GM18507 (cell line): ENCODE results near the gene ZNF200.
"Not testable (repeated sequence)": the region's sequence is repeated elsewhere in the genome, so short reads cannot be mapped to it uniquely, and the experiment has no call there.

Experiments used
- DNase-seq: peaks from one replicate; pipeline ENCODE4 v3.0.0; 2011; ENCODE audit warnings: low read depth; ENCODE audit not compliant: insufficient read length; ENCODE audit errors: extremely low spot score
- FAIRE-seq: peaks from 2 replicates; lab custom pipeline; 2011; peaks lifted over from hg19 to GRCh38; lab: Jason Lieb, UNC

The ZNF200 gene

DNA sequence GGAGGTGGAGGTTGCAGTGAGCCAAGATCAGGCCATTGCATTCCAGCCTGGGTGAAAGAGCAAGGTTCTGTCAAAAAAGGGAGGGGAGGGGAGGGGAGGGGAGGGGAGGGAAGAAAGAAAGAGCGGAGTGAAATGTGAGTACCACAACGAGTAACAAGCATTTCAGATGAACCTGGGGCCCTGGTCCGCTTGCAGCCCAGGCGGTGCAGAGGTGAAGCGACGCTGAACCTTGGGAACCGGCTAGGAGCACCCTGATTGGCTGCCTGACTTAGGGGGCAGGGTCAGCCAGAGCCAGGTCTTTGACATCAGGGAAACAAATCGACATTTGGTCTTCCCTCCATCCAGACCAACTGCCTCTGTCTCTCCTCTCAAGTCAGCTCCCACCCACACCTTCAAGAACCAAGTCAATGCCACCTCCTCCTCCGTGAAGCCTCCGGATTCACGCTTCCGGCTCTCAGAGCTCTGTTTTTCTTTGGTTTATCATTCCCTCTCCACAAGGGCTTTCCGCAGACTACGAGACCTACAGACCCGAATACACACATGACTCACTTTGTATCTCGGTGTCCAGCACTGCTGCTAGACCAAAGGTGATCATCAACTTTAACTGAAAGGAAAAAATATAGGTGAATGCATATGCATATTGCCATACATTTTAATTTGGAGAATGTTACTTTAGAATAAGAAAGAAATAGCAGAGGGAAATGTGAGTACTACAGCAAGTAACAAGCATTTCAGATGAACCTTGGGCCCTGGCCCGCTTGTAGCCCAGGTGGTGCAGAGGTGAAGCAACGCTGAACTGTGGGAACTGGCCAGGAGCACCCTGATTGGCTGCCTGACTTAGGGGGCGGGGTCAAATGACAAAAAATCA, 27.6 kb downstream of the ZNF200 start:
- no peak for DNase-seq
- no peak for FAIRE-seq

DNA sequence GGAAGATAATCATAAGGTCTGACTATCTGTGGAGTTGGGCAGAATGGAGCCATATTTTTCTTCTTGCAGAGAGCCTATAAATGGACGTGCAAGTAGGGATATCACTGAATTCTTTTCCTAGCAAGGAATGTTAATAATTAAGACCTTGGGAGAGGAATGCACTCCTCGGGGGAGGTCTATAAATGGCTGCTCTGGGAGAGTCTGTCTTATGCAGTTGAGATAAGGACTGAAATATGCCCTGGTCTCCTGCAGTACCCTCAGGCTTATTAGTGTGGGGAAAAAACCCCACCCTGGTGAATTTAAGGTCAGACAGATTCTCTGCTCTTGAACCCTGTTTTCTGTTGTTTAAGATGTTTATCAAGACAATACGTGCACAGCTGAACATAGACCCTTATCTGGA, 29.0 kb downstream of the ZNF200 start:
- not testable (repeated sequence) for DNase-seq, FAIRE-seq

DNA sequence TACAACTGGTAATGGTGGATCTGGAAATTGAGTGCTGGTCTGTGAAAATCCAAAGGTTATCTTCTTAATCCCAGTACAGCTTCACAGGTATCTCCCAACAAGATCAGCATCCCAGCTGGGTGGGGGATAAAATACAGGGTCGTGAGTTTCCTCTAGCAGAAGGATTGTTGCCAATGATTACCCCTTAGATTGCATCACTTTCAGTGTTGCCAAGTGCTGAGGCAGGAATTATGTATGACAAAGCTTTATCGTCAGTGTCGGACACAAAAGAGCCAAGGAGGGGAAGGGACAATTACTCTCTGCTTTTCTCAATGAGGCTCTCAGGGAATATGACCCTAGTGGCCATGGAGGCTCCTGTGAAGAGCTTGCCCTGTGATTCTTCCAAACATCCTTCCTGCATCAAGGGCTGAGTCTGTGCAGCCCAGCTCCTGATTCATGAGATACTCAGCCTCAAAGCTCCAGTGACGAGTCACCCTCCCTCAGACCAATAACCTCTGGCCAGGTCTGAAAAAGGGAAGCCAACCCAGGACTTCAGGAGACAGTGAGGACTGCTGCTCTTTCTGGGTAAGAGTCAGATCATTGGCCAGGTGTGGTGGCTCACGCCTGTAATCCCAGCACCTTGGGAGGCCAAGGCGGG, 31.9 kb downstream of the ZNF200 start:
- no peak for DNase-seq
- no peak for FAIRE-seq

DNA sequence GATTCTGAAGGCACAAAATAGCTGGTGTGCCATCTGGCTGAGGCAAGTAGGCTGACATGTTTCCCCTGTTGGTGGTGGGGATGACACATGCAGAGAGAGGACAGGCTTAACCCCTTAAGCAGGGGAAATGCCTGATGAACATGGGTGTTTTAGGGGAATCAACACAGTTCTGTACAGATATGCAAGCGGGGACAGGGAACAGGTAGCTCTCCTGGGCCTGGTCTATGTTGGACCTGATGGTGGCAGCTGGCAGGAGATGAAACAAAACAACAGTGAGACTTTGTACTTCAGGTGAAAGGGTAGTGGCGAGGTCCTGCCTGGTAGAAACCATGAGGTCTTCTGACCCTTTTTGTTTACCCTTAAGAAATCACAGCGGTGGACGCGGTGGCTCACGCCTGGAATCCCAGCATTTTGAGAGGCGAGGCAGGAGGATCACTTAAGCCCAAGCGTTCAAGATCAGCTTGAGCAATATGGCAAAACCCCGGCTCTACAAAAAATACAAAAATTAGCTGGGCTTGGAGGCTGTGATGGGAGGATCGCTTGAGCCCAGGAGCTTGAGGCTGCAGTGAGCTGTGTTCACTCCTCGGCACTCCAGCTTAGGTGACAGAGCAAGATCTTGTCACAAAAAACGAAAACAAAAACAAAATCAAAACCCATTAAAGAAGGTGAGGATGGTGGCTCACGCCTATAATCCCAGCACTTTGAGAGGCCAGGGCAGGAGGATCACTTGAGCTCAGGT, 36.5 kb downstream of the ZNF200 start:
- FAIRE-seq (no peak), DNase-seq (no peak)

DNA sequence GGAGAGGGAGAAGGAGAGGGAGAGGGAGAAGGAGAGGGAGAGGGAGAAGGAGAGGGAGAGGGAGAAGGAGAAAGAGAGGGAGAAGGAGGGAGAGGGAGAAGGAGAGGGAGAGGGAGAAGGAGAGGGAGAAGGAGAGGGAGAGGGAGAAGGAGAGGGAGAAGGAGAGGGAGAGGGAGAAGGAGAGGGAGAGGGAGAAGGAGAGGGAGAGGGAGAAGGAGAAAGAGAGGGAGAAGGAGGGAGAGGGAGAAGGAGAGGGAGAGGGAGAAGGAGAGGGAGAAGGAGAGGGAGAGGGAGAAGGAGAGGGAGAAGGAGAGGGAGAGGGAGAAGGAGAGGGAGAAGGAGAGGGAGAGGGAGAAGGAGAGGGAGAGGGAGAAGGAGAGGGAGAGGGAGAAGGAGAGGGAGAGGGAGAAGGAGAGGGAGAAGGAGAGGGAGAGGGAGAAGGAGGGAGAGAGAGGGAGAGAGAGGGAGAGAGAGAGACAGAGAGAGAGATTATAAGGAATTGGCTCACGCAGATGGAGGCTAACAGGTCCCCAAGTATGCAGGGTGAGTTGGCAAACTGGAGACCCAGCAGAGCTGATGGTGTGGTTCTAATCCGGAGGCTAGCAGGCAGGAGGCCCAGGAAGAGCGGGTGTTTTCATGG, 37.1 kb downstream of the ZNF200 start:
- DNase-seq, FAIRE-seq: not testable (repeated sequence)

DNA sequence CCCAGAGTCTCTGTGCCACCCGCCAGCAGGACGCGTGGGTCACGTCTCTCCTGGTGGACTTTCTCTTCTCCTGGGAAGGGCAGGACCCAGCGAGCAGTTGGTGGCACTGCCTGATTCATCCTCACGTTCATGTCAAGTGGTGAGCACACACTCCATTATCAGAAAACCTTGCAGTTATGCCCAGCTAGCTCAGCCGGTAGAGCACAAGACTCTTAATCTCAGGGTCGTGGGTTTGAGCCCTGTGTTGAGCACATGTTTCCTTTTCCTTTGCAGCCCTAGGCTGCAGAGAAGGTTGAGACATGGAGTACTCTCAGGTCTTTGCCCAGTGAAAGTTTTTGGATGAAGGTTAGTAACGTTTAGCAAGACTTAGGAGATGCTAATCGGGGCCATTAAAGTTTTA, 39.0 kb downstream of the ZNF200 start:
- no peak for DNase-seq
- no peak for FAIRE-seq

DNA sequence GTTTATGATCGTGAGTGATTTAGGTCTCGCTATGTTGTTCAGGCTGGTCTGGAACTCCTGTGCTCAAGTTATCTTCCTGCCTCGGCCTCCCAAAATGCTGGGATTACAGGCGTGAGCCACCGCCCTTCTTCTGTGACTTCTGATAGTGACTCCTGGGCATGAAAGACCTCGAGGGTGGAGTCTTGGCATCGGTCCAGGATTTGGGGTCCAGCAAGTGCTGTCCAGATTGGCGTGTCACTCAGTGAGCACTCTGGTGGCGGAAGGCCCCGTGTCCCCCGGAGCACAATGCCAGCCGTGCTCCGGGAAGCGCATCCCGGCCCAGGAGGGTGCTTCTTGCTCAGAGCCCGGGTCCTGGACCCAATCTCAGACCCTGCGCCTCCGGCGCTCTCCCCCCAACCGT, 40.2 kb downstream of the ZNF200 start:
- no peak for DNase-seq
- FAIRE-seq = no peak

DNA sequence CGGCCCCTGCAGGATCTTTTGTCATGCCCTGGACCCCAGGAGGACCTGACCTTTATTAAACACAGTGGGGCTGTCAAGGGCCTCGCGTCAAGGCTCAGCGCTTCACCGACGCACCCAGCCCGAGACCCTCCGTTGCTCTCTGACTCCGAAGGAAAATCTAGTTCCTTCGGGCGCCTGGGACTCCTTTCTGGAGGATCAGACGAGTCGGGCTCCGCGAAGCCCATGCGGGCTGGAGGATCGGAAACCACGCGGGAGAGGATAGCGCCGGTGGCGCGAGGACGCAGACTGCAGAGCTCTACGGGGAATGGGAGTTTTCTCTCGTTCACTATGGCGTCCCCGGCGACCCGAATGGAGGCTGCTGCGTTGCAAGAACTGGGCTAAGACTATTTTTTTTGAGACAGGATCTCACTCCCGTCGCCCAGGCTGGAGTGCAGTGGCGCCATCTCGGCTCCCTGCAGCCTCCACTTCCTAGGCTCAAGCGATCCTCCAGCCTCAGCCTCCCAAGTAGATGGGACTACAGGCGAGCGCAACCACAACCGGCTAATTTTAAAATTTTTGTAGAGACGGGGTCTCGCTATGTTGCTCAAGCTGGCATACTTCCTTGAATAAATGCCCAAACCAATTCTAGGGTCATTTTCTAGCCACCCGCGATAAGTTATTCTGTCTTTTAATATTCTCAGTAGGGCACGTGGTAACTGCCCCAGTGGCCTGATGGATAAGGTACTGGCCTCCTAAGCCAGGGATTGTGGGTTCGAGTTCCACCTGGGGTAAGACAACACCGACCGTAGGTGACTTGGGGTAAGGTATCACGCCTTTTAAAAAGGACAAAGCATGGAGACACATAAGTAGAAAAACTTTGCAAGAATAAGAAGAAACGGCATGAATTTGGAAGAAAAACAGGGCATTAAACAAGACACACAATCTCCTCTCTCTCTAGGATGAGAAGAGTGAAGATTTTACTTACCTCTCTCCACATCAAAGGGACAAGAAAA, 41.4 kb downstream of the ZNF200 start:
- DNase-seq (no peak), FAIRE-seq (no peak)

DNA sequence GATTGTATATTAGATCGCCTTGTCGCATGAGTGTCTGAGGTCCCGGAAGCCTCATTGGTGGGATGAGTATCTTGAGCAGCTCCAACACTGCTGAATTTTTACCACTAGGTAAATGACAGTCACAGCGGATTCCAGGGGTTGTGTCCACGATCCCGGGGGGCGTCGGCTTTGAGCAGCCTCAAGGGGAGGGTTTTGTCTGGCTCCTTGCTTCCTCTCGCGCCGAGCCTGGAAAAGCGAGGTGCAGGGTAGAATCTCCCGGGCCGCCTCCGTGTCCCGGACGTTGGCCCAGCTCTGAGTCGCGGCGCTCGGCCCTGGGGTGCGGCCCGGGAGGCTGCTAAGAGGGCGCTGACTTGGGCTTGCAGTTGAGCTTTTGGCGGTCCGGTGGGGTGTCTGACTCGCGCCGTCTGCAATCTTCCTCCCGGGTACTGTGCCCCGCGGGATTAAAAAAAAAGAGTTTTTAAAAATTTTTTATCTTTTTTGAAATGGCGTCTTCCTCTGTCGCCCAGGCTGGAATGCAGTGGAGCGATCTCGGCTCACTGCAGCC, 42.4 kb downstream of the ZNF200 start:
- no peak for FAIRE-seq
- DNase-seq = no peak

DNA sequence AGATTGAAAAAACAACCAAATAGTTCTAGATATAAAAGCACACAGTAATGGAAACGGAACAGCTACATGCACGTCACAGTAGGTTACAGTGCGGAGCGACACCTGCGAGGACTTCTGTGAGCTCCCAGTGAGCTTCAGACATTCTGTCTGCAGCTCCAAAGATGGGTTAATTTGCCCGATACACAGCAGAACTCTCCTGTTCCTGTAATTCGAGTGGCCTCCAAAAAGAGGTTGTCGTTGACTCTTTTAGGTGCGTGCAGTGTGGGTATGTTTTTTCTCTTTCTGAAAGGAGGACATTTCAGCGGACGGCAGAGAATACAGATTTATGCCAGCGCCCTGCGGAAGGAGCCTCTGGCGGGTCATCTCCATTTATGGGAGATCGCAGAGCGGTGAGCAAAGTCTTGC, 44.0 kb downstream of the ZNF200 start:
- DNase-seq = no peak

DNA sequence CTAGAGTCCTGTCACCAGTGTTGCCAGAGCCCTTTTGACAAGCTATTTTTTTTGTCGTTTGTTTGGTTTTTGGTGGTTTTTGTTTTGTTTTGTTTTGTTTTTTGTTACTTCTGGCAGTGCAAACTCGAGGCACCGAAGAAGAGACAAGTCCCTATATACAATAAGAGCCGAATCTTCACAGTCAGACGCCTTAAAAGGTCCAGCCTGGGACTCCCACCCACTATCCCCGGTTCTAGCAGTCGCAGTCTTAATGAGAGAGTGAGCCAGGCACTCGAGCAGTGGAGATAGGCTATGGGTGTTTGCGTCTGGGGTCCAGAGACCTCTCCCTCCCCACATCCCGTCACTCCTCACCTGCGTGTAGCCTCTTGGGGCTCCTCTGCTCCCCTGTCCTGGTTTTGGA, 45.1 kb downstream of the ZNF200 start:
- FAIRE-seq = no peak
- DNase-seq = no peak

More for the DNA sequence above, 44.0 kb downstream of the ZNF200 start:
- FAIRE-seq = no peak

DNA sequence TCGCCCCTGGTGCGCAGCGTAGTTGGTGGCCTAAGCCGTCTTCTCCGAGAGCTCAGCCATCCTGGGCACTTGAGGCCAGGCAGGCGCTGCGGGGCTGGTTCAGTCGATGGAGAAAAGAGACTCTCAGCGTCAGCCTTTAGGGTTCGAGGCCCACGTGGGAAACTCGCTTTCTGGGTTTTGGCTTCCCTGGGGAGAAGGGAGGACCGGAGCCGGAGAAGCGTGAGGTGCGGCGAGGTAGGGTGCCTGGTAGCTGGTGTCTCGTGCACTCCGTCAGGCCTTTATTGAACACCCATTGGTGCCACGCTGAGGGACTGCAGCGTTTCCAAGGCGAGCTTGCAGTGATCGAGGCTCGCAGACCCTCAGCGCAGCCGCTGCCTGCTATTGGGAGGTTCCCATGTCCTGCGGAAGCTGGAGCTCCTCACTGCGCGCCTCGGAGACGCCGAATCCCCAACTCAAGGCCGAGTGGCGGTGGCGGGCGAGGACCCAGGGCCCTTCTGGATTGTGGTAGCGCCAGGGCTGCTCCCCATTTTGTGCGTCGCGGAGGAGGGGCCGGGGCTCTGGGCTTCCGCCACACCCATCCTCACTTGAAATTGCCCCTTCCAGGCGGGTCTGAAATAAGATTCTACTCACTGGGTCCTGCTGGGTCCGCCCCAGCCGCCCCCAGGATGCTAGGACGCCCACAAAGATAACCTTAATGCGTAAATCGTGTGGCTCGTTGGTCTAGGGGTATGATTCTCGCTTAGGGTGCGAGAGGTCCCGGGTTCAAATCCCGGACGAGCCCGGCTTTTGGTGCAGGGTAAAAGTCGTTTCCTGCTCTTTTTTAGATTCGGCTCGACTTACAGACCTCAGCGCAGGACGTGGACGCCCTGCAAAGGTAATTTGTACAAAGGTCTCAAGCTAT, 45.8 kb downstream of the ZNF200 start:
- DNase-seq (no peak), FAIRE-seq (no peak)

DNA sequence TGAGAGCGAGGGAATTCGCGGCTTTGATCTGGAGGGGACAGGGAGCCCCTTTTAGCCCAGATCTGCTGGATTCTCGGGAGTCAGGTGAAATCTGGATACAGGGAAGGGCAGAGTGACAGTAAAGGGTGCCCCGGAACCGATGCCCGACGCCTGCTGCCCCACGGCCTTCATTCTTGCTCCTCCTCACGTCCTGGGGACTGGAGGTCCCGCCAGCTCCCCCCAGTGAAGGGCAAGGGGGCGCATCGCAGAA, 46.4 kb downstream of the ZNF200 start:
- no peak for FAIRE-seq
- no peak for DNase-seq

DNA sequence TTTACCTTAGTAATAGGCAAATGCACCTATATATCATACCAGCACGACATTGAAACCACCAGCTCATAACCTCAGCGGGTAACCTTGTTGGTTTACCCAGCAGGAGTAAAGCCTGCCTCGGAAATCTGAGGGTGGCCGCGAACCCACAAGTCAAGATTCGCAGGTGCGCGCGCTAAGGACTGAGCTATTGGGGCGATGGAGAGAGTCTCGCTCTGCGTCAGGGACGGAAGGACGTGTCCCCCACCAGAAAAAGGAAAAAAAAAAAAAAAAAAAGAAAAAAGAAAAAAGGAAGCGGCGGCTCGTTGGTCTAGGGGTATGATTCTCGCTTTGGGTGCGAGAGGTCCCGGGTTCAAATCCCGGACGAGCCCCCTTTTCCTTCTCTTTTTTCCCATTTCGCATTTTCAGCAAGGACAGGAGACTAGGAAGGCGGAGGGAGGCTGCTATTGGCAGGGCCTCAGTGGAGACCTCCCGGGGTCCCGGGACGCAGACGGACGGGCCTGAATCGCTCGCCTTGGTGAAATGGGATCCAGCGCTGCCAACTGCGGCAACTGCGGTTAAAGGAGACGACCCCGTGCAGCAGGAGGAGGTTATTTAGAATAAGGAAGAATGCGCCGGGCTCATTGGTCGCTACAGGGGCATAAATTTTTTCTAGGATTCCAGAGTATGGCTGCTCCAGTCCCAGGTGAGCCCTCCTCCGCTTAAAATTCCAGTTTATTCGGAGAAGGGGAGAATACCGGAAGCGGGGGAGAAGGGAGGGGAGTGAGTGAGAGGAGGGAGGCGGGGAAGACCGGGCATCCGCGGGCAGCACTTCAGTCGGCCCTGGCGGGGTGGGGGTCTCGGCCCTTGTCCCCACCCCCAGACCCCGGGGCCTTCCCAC, 46.9 kb downstream of the ZNF200 start, which contains the start of gene OR1F1:
Gene OR1F1 (plus strand): TSS at position 407 of the 877 bp plus-strand sequence.
- DNase-seq (no peak), FAIRE-seq (peak; percentile 78)

DNA sequence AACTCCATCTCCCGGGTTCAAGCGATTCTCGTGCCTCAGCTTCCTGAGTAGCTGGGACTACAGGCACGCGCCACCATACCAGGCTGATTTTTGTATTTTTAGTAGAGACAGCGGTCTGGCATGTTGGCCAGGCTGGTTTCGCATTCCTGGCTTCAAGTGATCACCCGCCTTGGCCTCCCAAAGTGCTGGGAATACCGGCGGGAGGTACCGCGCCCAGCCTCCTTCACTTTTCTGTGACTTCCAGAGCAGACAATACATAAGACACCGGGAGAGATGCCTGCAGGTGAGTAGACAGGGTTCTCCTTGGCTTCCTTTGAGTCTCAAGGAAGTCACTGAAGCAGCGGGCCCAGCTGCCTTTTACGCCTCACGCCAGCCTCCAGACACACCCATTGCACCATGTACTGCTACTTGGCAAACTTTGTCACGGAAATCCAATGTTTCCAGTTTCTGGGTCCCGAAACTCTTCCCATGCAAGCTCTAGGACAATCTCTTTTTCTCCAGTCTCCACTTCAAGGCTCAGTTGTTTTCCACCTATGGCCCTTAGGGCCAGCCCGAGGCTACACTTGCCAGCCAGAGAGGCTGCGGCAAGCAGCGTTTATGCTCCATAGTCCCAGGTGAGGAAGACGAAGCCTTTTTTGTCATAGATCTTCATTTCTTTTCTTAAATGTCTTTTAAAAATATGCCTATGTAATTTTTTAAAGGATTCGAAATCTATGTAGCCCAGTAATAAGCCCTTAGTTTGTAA, 47.8 kb downstream of the ZNF200 start:
- DNase-seq = no peak
- FAIRE-seq = no peak

DNA sequence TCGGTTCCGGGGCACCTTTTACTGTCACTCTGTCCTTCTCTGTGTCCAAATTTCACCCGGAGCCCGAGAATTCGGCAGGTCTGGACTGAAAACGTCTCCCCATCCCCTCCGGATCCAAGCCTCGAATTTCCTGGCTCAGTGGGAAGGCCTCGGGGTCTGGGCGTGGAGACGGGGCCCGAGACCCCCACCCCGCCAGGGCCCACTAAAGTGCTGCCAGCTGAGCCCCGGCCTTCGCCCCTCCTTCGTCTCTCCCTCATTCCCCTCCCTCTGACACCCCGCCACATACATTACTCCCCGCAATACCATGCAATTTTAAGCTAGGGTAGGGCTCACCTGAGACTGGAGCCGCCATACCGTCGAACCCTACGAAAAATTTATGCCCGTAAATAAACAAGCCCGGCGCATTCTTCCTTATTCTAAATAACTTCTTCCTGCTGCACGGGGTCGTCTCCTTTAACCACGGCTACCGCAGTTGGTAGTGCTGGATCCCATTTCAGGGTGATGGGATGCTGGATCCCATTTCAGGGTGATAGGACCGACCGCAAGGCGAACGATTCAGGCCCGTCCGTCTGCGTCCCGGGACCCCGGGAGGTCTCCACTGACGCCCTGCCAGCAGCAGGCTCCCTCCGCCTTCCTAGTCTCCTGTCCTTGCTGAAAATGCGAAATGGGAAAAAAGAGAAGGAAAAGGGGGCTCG, 51.4 kb downstream of the ZNF200 start:
- FAIRE-seq (no peak), DNase-seq (no peak)
